GM21825 (cell line): ENCODE measurements around the gene ZNF391.
"Not testable (repeated sequence)": the region's sequence is repeated elsewhere in the genome, so short reads cannot be mapped to it uniquely, and the experiment has no call there.

Experiments
- ATAC-seq: cut with Tn5 transposase; IDR thresholded peaks from one replicate; pipeline ENCODE4 v1.9.1; 2021; ENCODE audit warnings: mild to moderate bottlenecking, moderate library complexity; ENCODE audit not compliant: unreplicated experiment

Gene ZNF391

GRCh38 chr6:27388293-27389197 lies at the start of gene ZNF391:
ZNF391 (plus strand) TSS chr6:27388759; CDS start chr6:27400371, 11,612 bp downstream.
- peak; percentile 78 for ATAC-seq

- no peak for ATAC-seq
Observed at GRCh38 chr6:27352850-27353249, 35.7 kb upstream of the ZNF391 start.

- ATAC-seq, result no peak
Observed at GRCh38 chr6:27358786-27359185, 29.8 kb upstream of the ZNF391 start.

GRCh38 chr6:27359231-27359630 lies 29.3 kb upstream of the ZNF391 start:
- ATAC-seq, result no peak

- no peak for ATAC-seq
Observed at GRCh38 chr6:27368202-27368601, 20.4 kb upstream of the ZNF391 start.

GRCh38 chr6:27370391-27370790 lies 18.2 kb upstream of the ZNF391 start:
- no peak for ATAC-seq

- no peak for ATAC-seq
Observed at GRCh38 chr6:27374824-27375612, 13.5 kb upstream of the ZNF391 start.

GRCh38 chr6:27375613-27376079 lies 12.9 kb upstream of the ZNF391 start:
- ATAC-seq, result no peak

- ATAC-seq, result not testable (repeated sequence)
Observed at GRCh38 chr6:27378406-27378805, 10.2 kb upstream of the ZNF391 start.

GRCh38 chr6:27381001-27381400 lies 7.6 kb upstream of the ZNF391 start:
- ATAC-seq, result not testable (repeated sequence)

- ATAC-seq, result no peak
Observed at GRCh38 chr6:27383011-27383410, 5.5 kb upstream of the ZNF391 start.

- no peak for ATAC-seq
Observed at GRCh38 chr6:27383481-27383880, 5.1 kb upstream of the ZNF391 start.

- no peak for ATAC-seq
Observed at GRCh38 chr6:27392623-27393022, 4.1 kb downstream of the ZNF391 start.

- no peak for ATAC-seq
Observed at GRCh38 chr6:27394073-27394472, 5.5 kb downstream of the ZNF391 start.

- ATAC-seq, result no peak
Observed at GRCh38 chr6:27400877-27401642, 12.5 kb downstream of the ZNF391 start.

GRCh38 chr6:27406085-27406484 lies 17.5 kb downstream of the ZNF391 start:
- ATAC-seq, result no peak

GRCh38 chr6:27407153-27407814 lies 18.7 kb downstream of the ZNF391 start:
- no peak for ATAC-seq

- no peak for ATAC-seq
Observed at GRCh38 chr6:27414300-27414699, 25.7 kb downstream of the ZNF391 start.

- no peak for ATAC-seq
Observed at GRCh38 chr6:27414996-27415395, 26.4 kb downstream of the ZNF391 start.

- no peak for ATAC-seq
Observed at GRCh38 chr6:27415898-27416297, 27.3 kb downstream of the ZNF391 start.
